ENCODE results near the gene SLC25A47.
"Not testable (repeated sequence)": the region's sequence is repeated elsewhere in the genome, so short reads cannot be mapped to it uniquely, and the experiment has no call there.

GRCh38 chr14:100312110-100312876, 10.8 kb upstream of the SLC25A47 start:
- TF ChIP-seq POLR2A (IDR thresholded peaks at IDR 0.05; ENCODE audit: low read depth, low read length); NFE2L2 (IDR thresholded peaks at IDR 0.05; ENCODE audit: low read depth, low read length); CTCF (conservative IDR thresholded peaks at IDR 0.05; ENCODE audit: low read depth, low read length); RCOR1 (IDR thresholded peaks at IDR 0.05; ENCODE audit: insufficient replicate concordance, low read length); USF2 (IDR thresholded peaks at IDR 0.05; ENCODE audit: low read depth, low read length); MAZ (IDR thresholded peaks at IDR 0.05; ENCODE audit: borderline replicate concordance, low read depth, low read length); RAD21 (IDR thresholded peaks at IDR 0.05; ENCODE audit: low read length); ELK1 (IDR thresholded peaks at IDR 0.05; ENCODE audit: borderline replicate concordance, low read depth, low read length); FOS (IDR thresholded peaks at IDR 0.05; ENCODE audit: low read depth, low read length); CEBPB (IDR thresholded peaks at IDR 0.05; ENCODE audit: low read depth, low read length); RFX5 (IDR thresholded peaks at IDR 0.05; ENCODE audit: low read depth, low read length); MXI1 (IDR thresholded peaks at IDR 0.05; ENCODE audit: borderline replicate concordance, low read depth, low read length); MAFK (IDR thresholded peaks at IDR 0.05; ENCODE audit: low read depth, low read length); SMC3 (IDR thresholded peaks at IDR 0.05; ENCODE audit: low read depth, low read length): not testable (repeated sequence)
